NAMALWA (cell line): ENCODE results near the gene COLEC11.

ENCODE experiments used
- DNase-seq: peaks from one replicate; pipeline ENCODE4 v3.0.0-alpha.2; 2015; ENCODE audit warnings: low spot score

COLEC11 gene

GRCh38 chr2:3675687-3676086, 80.8 kb downstream of the COLEC11 start:
- DNase-seq, result no peak

DNA sequence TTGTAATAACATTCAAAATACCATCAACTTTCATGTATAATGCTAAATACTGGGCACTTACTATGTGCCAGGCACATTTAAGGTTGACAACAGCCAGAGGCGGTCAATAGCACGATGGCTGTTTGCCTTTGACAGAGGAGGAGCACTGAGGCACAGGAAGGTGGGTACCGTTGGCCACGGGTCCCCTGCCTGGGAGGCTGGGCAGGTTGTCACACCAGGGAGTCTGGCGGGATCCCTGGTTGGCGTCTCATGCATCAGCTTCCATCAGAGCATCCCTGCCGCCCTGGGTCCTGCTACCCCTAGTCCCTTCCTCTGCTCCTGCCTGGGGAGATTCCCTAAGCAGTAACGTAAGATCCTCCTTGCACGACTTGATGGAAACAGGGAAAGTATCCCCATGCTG, 82.5 kb downstream of the COLEC11 start:
- DNase-seq, result no peak

DNA sequence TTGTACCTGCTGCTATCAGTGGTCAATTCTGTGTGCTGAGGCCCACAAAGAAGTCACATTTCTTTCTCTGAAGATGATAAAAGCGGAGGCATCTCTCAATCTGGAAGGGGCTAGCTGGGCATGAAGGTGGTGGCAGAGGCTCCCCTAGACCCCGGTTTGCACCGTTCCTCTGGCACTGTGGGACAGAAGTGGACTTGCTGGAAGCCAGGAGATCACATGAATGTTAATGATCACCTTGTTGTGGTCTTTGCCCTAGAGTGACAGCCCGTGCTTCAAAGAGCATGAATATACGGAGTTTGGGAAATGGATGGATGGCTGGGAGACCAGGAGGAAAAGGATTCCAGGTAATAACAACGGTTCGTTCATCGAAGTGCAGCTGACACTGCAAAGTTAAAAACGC, 83.3 kb downstream of the COLEC11 start:
- DNase-seq, result no peak

GRCh38 chr2:3679180-3679579, 84.3 kb downstream of the COLEC11 start:
- DNase-seq, result no peak

GRCh38 chr2:3679616-3680393, 84.9 kb downstream of the COLEC11 start:
- DNase-seq, result no peak

DNA sequence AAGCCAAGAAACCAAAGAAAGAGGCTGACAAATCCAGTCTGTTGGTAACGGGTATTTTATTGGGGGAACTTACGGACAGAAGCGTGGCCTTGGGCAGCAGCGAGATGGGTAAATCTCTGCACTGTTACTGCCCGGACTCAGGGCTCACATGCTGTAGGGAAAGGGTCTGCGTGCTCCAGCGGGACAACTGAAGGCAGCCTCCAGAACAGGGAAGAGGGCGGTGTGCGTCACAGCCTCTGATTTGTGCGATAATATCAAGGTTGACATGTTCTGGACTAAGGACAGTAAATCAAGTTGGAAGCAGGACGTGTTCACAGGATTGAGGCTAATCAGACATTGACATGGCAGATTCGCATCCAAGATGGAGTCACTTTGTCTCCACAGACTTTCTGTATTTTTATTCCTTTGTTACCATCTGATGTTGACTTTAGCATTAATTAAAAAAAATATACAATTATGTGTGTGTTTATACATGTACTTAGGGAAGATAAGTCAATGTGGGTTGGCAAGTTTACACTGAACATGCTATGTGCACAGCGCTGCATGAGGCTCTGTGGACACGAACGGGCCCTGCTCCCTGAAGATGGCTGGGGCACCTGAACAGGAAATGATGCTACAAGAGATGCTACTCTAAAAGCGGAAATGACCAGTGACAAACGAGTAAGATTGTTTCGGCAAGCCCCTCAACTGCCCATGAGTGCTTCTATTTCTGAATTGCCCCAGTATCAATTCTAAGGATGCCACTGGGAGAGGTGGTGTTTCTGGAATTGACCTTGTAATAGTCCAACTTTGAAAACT, 85.8 kb downstream of the COLEC11 start:
- no peak for DNase-seq

- no peak for DNase-seq
Measured at GRCh38 chr2:3681625-3682024, 86.7 kb downstream of the COLEC11 start.

DNA sequence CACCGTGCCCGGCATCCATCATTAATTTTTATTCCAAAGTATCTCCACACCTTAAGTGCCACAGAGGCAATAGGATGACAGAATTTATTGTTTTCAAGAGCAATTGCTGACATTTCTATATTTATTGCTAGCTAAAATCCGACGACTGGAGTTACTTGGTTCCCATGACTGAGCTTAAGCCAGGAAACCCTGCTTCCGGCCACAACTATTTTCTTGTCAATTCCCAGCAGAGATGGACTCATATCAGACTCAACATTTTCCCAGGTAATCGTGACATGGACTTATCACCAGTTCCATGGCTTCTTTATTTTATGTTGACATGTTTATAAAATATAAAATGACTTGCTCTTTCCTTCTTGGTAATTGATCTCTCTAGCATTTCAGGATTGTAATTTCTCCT, 87.9 kb downstream of the COLEC11 start:
- no peak for DNase-seq

DNA sequence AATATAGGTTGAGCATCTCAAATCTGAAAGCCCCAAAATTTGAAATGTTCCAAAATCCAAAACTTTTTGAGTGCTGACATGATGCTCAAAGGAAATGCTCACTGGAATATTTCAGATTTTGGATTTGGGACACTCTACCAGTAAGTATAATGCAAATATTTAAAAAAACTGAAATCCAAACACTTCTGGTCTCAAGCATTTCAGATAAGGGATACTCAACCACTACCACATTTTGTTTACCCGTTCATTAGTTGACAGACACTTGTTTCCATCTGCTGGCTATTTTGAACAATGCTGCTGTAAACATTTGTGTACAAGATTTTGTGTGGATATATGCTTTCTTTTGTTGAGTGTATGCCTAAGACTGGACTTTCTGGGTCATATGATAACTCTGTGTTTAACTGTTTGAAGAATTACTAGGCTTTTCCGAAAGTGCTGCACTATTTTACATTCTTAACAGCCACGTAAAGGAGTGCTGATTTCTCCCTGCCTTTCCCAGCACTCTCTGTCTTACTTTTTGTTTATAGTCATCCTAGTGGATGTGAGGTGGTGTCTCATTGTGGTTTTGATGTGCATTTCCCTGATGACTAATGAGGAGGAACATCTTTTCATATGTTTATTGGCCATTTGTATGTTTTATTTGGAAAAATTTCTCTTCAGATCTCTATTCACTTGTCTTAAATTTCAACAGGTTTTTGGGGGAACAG, 89.0 kb downstream of the COLEC11 start:
- no peak for DNase-seq

DNA sequence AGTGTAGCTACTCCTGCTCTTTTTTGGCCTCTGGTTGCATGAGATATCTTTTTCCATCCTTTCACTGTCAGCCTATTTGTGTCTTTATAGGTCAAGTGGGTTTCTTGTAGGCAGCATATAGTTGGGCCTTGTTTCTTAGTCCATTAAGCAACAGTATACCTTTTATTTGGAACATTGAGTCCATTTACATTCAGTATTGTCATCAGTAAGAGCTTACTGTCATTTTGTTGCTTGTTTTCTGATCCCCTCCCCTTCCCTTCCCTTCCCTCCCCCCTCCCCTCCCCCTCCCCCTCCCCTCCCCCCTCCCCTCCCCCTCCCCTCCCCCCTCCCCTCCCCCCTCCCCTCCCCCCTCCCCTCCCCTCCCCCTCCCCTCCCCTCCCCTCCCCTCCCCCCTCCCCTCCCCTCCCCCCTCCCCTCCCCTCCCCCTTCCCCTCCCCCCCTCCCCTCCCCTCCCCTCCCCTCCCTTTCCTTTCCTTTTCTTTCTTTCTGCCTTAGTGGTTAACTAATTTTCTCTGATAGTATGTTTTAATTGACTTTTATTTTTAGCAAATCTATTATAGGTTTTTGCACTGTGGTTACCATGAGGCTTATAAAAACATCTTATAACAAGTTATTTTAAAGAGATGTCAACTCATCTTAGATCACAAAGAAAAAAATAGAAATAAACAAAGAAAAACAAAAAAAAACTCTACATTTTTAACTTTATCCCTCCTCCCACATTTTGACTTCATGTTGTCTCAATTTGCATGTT, 95.3 kb downstream of the COLEC11 start:
- peak; percentile 31 for DNase-seq

- peak; percentile 53 for DNase-seq
Measured at GRCh38 chr2:3692375-3692774, 97.5 kb downstream of the COLEC11 start.
